Naive thymus-derived CD8-positive, alpha-beta T cell (primary cell): Measurements from ENCODE around the gene PPP3CA. TPM values are rescaled to one million over a fixed set of nuclear protein-coding genes. Genes with fewer than 3 reads are reported as not detected.

ENCODE experiments used
- ATAC-seq, 2 donors: fragments of 150-1000 bp; cut with Tn5 transposase in 1 of 2; sonication (Bioruptor Pico), chemical (Tn5 transposase) in 1 of 2; 1 replicate in 1 of 2; 2 replicates in 1 of 2; pipeline ENCODE4 v1.10.0; 2021; ENCODE audit warnings: mild to moderate bottlenecking in 2 of 2, moderate library complexity in 2 of 2
- POLR2A ChIA-PET: fragments of 350-600 bp; sonication (Branson Sonifier 250); formaldehyde crosslinking; loops from one replicate; lab custom pipeline; 2021; ENCODE audit warnings: antibody characterized with exemption; lab: Charles Lee
- DNase-seq, 10 donors: peaks; one replicate each; pipeline versions ENCODE4 v3.0.0 to v3.0.0-alpha.2; 2020 to 2022
- H3K27ac Mint-ChIP-seq, 10 donors: one replicate each; pipeline ENCODE4 v1.8.0; 2020 to 2022; ENCODE audit warnings: mild to moderate bottlenecking in 10 of 10, mixed read lengths in 10 of 10, moderate library complexity in 4 of 10, inconsistent platforms in 1 of 10
- H3K27me3 Mint-ChIP-seq, 5 donors: one replicate each; pipeline ENCODE4 v1.8.0; 2021 to 2022; ENCODE audit warnings: mixed read lengths in 5 of 5
- H3K36me3 Mint-ChIP-seq, 3 donors: one replicate each; pipeline ENCODE4 v1.8.0; 2020 to 2022; ENCODE audit warnings: mixed read lengths in 3 of 3, mild to moderate bottlenecking in 2 of 3, inconsistent platforms in 1 of 3
- H3K4me1 Mint-ChIP-seq, 4 donors: one replicate each; pipeline ENCODE4 v1.8.0; 2021 to 2022; ENCODE audit warnings: mixed read lengths in 4 of 4
- H3K4me3 Mint-ChIP-seq, 10 donors: one replicate each; pipeline ENCODE4 v1.8.0; 2020 to 2022; ENCODE audit warnings: mild to moderate bottlenecking in 10 of 10, mixed read lengths in 10 of 10, moderate library complexity in 6 of 10, inconsistent platforms in 1 of 10
- H3K9me3 Mint-ChIP-seq, 9 donors: one replicate each; pipeline ENCODE4 v1.8.0; 2020 to 2022; ENCODE audit warnings: mixed read lengths in 9 of 9, mild to moderate bottlenecking in 3 of 9, inconsistent platforms in 1 of 9, moderate library complexity in 1 of 9
- polyA plus RNA-seq, 3 donors: library from polyadenylated mRNA; unstranded; fragments of 300-500 nt; fragmentation: Illumina TruSeq; gene quantifications; one replicate each; pipeline ENCODE4 v1.2.3, GENCODE V29; 2021
- total RNA-seq, 8 experiments: library from RNA in 2 of 8; stranded (reverse) in 2 of 8; gene quantifications; one replicate each; pipeline ENCODE4 v1.2.3 and lab custom pipeline; 2021 to 2026

The PPP3CA gene
- total and polyA plus RNA-seq, 5 experiments from 2014 or later: 2.8 to 23.7 (median 7.4) TPM

GRCh38 chr4:101075536-101075935 is 271.8 kb downstream of the PPP3CA start:
- H3K4me3 Mint-ChIP-seq: no peak overlapping the region
- no peak overlapping the region for H3K27ac Mint-ChIP-seq
- no peaks in the 10 kb centered on the region for H3K9me3 Mint-ChIP-seq
- H3K36me3 Mint-ChIP-seq: peaks cover 13 to 51% (median 36%) of the 10 kb centered on the region in 3 donors
- no peaks in the 10 kb centered on the region for H3K27me3 Mint-ChIP-seq
- DNase-seq: no peak
- no peak for ATAC-seq
- peaks cover 0 to 2% (median 1%) of the 10 kb centered on the region in 4 donors for H3K4me1 Mint-ChIP-seq
- POLR2A ChIA-PET: no interaction called here

GRCh38 chr4:101074326-101074725 is 273.0 kb downstream of the PPP3CA start:
- Mint-ChIP-seq H3K27me3 (no peaks in the 10 kb centered on the region), H3K36me3 (peaks cover 8 to 40% (median 36%) of the 10 kb centered on the region in 3 donors), H3K4me1 (peaks cover 0 to 2% (median 1%) of the 10 kb centered on the region in 4 donors), H3K27ac (peak overlapping the region in 1 of 10 donors; percentile 44), H3K4me3 (no peak overlapping the region), H3K9me3 (no peaks in the 10 kb centered on the region)
- POLR2A ChIA-PET: interaction anchor here (0.6 kb wide), 1 partner anchor 138 kb away, joined by 3 read pairs; no protein-coding TSS in a partner anchor
- ATAC-seq: no peak
- DNase-seq: no peak

- no peak for ATAC-seq
- peaks cover 8 to 29% (median 26%) of the 10 kb centered on the region in 3 donors for H3K36me3 Mint-ChIP-seq
Measured at GRCh38 chr4:101071241-101071640, 276.1 kb downstream of the PPP3CA start.

GRCh38 chr4:101068115-101068514 is 279.2 kb downstream of the PPP3CA start:
- no peak overlapping the region for H3K4me3 Mint-ChIP-seq
- H3K36me3 Mint-ChIP-seq: peaks cover 1 to 16% (median 9%) of the 10 kb centered on the region in 3 donors
- H3K27me3 Mint-ChIP-seq: no peaks in the 10 kb centered on the region
- POLR2A ChIA-PET: no interaction called here
- DNase-seq (no peak), ATAC-seq (no peak)
- no peak overlapping the region for H3K27ac Mint-ChIP-seq
- H3K9me3 Mint-ChIP-seq: no peaks in the 10 kb centered on the region
- H3K4me1 Mint-ChIP-seq: peaks cover 0 to 2% (median 0%) of the 10 kb centered on the region in 4 donors

More at GRCh38 chr4:101071241-101071640, 276.1 kb downstream of the PPP3CA start:
- no peaks in the 10 kb centered on the region for H3K9me3 Mint-ChIP-seq
- no peak for DNase-seq
- H3K4me1 Mint-ChIP-seq: peaks cover 0 to 2% (median 0%) of the 10 kb centered on the region in 4 donors
- POLR2A ChIA-PET: no interaction called here
- no peak overlapping the region for H3K27ac Mint-ChIP-seq
- no peaks in the 10 kb centered on the region for H3K27me3 Mint-ChIP-seq
- no peak overlapping the region for H3K4me3 Mint-ChIP-seq

- Mint-ChIP-seq H3K4me1 (peaks cover 0 to 2% (median 0%) of the 10 kb centered on the region in 4 donors), H3K36me3 (peaks cover 6 to 22% (median 9%) of the 10 kb centered on the region in 3 donors), H3K9me3 (no peaks in the 10 kb centered on the region), H3K4me3 (no peak overlapping the region), H3K27me3 (no peaks in the 10 kb centered on the region), H3K27ac (no peak overlapping the region)
- no peak for ATAC-seq
- POLR2A ChIA-PET: no interaction called here
- DNase-seq: no peak
Measured at GRCh38 chr4:101067383-101067782, 279.9 kb downstream of the PPP3CA start.

DNA sequence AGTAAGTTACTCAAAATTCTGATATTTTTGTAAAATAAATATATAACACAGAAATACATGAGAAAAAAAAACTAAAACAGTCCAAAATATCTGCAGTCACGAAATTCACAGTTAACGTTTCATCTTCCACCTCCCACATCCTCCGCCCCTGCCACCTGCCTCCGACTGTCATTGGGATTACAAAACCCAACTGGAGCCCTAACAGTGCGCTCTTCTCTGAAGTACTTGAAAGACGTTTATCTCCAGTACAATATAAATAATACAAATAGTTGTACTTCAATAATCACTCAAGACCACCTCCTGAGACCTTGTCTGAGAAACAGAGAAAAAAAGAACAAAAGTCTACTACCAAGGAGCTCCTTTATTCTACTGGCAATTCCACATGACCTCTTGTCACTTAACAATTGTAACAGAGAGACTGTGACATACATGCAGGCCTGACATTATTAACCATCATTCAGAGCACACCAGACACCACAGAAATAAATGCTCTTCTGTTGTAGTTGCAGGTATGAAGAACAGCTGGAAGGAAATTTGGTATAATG is 280.6 kb downstream of the PPP3CA start:
- DNase-seq: no peak
- Mint-ChIP-seq H3K4me1 (peaks cover 0 to 2% (median 0%) of the 10 kb centered on the region in 4 donors), H3K4me3 (no peak overlapping the region), H3K9me3 (no peaks in the 10 kb centered on the region), H3K27ac (no peak overlapping the region), H3K27me3 (no peaks in the 10 kb centered on the region), H3K36me3 (peaks cover 6 to 21% (median 9%) of the 10 kb centered on the region in 3 donors)
- ATAC-seq: no peak
- POLR2A ChIA-PET: no interaction called here

DNA sequence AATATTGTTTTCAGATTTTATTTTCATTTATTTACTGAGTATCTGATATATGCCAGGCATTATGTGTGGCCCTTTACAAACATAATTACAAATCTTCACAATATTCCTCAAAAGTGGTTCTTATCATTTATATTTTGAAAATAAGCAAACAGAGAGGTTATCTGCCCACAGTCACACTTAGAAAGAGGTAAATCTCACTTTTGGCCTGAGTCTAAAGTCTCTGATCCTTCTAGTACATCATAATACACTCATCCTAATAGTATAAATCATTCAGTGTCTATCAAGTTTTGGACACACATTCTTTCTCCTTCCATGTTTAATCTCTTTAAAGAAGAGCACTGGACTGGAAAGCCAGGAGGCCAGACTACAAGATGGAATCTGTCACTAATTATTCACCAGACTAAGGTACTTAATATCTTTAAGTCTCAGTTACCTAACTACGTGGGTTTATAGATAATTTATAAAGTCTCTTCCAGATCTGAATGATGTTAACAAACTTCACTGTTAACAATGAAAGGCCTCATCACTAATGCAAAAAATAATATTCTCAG is 281.3 kb downstream of the PPP3CA start:
- POLR2A ChIA-PET: no interaction called here
- peaks cover 5 to 19% (median 6%) of the 10 kb centered on the region in 3 donors for H3K36me3 Mint-ChIP-seq
- H3K27ac Mint-ChIP-seq: no peak overlapping the region
- DNase-seq (no peak), ATAC-seq (no peak)
- no peaks in the 10 kb centered on the region for H3K9me3 Mint-ChIP-seq
- no peak overlapping the region for H3K4me3 Mint-ChIP-seq
- peaks cover 0 to 2% (median 0%) of the 10 kb centered on the region in 4 donors for H3K4me1 Mint-ChIP-seq
- no peaks in the 10 kb centered on the region for H3K27me3 Mint-ChIP-seq

DNA sequence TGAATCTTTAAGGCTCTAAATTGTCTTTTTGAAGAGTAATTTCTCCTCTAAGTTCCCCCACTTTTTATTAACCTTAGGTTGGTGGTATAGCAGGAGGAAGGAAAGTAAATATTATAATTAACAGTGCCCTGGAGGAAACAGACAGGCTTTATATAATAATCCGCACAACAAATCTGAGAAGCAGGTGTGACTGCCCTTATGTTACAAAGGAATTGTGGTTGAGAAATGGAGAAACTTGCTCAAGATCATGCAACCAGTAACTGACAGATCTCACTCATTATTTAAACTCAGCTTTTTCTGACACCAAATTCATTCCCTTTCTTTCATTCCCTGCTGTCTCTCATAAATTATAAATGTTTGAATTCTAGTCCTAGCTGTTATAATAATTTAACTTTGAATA is 282.0 kb downstream of the PPP3CA start:
- no peak overlapping the region for H3K4me3 Mint-ChIP-seq
- POLR2A ChIA-PET: no interaction called here
- peaks cover 6 to 22% (median 6%) of the 10 kb centered on the region in 3 donors for H3K36me3 Mint-ChIP-seq
- peaks cover 0 to 2% (median 0%) of the 10 kb centered on the region in 4 donors for H3K4me1 Mint-ChIP-seq
- H3K27me3 Mint-ChIP-seq: no peaks in the 10 kb centered on the region
- no peak for ATAC-seq
- DNase-seq: no peak
- H3K27ac Mint-ChIP-seq: no peak overlapping the region
- no peaks in the 10 kb centered on the region for H3K9me3 Mint-ChIP-seq

DNA sequence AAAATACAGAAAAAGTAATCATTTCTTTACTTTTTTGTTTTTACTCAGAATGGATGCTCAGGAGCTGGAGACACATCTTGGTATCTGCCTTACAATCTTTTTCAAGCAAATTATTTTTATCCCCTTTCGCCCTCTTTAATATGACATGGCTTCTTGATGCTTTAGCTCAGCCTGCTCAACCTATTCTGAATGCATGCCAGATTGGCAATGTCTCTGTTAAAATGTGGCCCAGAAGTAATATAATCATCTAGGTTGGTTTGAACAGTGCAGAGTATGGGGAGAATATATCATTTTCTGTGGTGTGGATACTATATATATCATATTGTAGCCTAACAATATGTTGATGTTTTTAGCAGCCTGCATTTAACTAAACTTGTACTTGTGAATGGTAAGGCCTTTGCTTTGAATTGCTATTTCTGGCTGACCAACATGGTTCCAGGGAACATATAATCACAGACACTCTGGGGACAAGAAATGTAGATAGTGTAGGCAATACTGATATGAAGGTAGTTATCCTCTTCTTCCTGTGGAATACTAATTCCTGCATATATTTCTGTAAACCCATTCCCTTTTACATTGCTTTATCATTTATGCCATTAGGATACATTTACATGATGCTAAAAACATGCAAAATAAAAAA is 282.7 kb downstream of the PPP3CA start:
- ATAC-seq: no peak
- DNase-seq: no peak
- no peak overlapping the region for H3K4me3 Mint-ChIP-seq
- peaks cover 0 to 2% (median 0%) of the 10 kb centered on the region in 4 donors for H3K4me1 Mint-ChIP-seq
- peaks cover 6 to 29% (median 8%) of the 10 kb centered on the region in 3 donors for H3K36me3 Mint-ChIP-seq
- H3K27me3 Mint-ChIP-seq: no peaks in the 10 kb centered on the region
- H3K9me3 Mint-ChIP-seq: no peaks in the 10 kb centered on the region
- H3K27ac Mint-ChIP-seq: no peak overlapping the region
- POLR2A ChIA-PET: no interaction called here

DNA sequence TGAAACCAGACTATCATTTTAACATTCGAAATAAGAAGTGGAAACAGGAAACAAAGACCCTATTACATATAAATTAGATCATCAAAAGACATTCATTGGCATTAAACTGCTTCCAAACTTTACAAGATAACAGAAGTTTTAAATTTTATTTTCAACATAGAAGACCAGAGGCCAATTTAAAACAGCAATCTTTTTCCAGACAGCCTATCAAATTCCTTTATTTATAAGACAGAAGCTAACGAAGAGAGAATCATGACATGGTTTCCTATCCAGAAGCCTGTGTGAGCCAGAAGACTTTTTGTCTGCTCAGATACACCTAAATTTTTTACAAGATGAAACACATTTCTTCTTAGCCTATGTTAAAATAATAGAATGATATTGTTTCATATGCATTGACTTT is 291.9 kb downstream of the PPP3CA start:
- no peak overlapping the region for H3K4me3 Mint-ChIP-seq
- ATAC-seq: no peak
- POLR2A ChIA-PET: no interaction called here
- H3K27ac Mint-ChIP-seq: peak overlapping the region in 1 of 10 donors; percentile 3
- peaks cover 0 to 3% (median 0%) of the 10 kb centered on the region in 4 donors for H3K4me1 Mint-ChIP-seq
- no peaks in the 10 kb centered on the region for H3K27me3 Mint-ChIP-seq
- H3K36me3 Mint-ChIP-seq: peaks cover 0 to 19% (median 13%) of the 10 kb centered on the region in 3 donors
- no peak for DNase-seq
- H3K9me3 Mint-ChIP-seq: no peaks in the 10 kb centered on the region

DNA sequence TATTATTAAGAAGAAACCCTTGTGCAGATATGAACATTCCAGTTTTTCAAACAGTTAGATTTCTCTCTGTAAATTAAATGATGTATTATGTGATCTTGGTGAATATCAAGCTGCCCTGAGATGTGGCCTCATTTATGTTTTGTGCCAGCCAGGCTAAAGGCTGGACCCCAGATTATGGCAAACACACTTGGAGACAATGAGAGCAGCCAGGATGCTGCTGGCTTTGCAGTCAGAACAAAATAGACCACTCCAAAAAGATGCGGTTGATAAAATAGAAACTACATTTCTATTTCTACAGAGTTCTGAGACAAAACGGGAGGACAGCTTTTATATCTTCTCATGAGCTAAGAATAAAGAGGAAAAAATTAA is 296.5 kb downstream of the PPP3CA start:
- peaks cover 0 to 7% (median 2%) of the 10 kb centered on the region in 3 donors for H3K36me3 Mint-ChIP-seq
- DNase-seq: no peak
- H3K4me3 Mint-ChIP-seq: no peak overlapping the region
- no peak for ATAC-seq
- H3K27ac Mint-ChIP-seq: peak overlapping the region in 1 of 10 donors; percentile 21
- H3K4me1 Mint-ChIP-seq: peaks cover 0 to 3% (median 0%) of the 10 kb centered on the region in 4 donors
- POLR2A ChIA-PET: no interaction called here
- no peaks in the 10 kb centered on the region for H3K27me3 Mint-ChIP-seq
- H3K9me3 Mint-ChIP-seq: no peaks in the 10 kb centered on the region

DNA sequence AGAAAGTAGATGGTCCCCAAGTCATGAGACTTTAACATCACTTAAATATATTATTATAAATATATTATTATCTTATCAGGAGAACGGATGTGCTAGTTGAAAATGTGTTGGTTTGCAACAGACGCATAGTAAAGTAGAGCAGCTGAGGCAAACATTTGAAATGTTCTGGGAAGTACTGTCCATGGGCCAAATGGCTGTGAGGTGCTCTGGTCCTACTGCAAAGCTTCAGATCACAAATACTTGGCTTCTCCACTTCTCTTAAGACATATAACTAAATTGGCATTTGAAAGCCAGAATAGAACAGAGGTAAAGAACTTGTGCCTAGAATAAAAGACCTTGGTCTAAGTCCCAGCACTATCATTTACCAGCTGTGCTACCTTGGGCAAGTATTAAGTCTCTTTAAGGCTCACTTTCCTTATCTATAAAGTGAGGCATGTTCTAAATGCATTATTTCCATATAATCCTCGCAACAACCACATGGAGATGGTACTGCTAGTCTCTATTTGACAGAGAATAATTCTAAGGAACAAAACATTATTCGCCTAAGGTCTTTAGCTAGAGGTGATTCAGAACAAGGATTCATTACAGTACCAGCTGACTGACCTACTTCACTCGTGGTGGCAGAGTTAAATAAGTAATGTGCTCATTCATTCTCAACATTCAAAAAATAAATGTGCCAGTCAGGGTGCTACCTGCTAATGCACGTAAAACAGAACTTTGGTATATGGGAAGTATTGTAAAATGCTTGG is 297.1 kb downstream of the PPP3CA start:
- Mint-ChIP-seq H3K27me3 (no peaks in the 10 kb centered on the region), H3K27ac (no peak overlapping the region), H3K4me3 (no peak overlapping the region), H3K9me3 (no peaks in the 10 kb centered on the region), H3K4me1 (peaks cover 0 to 3% (median 0%) of the 10 kb centered on the region in 4 donors), H3K36me3 (peaks cover 0 to 13% (median 6%) of the 10 kb centered on the region in 3 donors)
- ATAC-seq: no peak
- POLR2A ChIA-PET: no interaction called here
- no peak for DNase-seq
